ENCODE data around the gene PCSK4.

GRCh38 chr19:1502433-1503088 is 12.4 kb upstream of the PCSK4 start:
- TF ChIP-seq CTCF (IDR thresholded peaks at IDR 0.05; ENCODE audit: low read depth, low read length, poor library complexity, severe bottlenecking), result no peak
- no peak for TF ChIP-seq EZH2phosphoT487 (IDR thresholded peaks at IDR 0.05; ENCODE audit: borderline replicate concordance, low read length)

All from DOHH2 (cell line).